GM12875 (cell line): ENCODE data around the gene PLCXD1.

Source experiments
- H3K4me3 ChIP-seq: one replicate; pipeline ENCODE4 v1.5.1; 2011; ENCODE audit warnings: low read depth, low read length, control low read depth
- CTCF ChIP-seq: IDR thresholded peaks from 2 replicates; pipeline ENCODE4 v1.5.1; 2011; ENCODE audit warnings: low read depth, mild to moderate bottlenecking, control low read depth, inconsistent platforms, low read length, moderate library complexity, borderline replicate concordance; ENCODE audit not compliant: insufficient read depth

PLCXD1 gene

GRCh38 chrX:346034-346813 lies 65.0 kb downstream of the PLCXD1 start:
- no peak overlapping the region for H3K4me3 ChIP-seq
- no peak for TF ChIP-seq CTCF

GRCh38 chrX:347351-348117 lies 66.4 kb downstream of the PLCXD1 start:
- no peak for TF ChIP-seq CTCF

GRCh38 chrX:348461-349117 lies 67.4 kb downstream of the PLCXD1 start:
- no peak for TF ChIP-seq CTCF

More at GRCh38 chrX:347351-348117, 66.4 kb downstream of the PLCXD1 start:
- H3K4me3 ChIP-seq = no peak overlapping the region

GRCh38 chrX:349196-349595 lies 68.0 kb downstream of the PLCXD1 start:
- no peak overlapping the region for H3K4me3 ChIP-seq
- no peak for TF ChIP-seq CTCF

More at GRCh38 chrX:348461-349117, 67.4 kb downstream of the PLCXD1 start:
- H3K4me3 ChIP-seq = no peak overlapping the region

DNA sequence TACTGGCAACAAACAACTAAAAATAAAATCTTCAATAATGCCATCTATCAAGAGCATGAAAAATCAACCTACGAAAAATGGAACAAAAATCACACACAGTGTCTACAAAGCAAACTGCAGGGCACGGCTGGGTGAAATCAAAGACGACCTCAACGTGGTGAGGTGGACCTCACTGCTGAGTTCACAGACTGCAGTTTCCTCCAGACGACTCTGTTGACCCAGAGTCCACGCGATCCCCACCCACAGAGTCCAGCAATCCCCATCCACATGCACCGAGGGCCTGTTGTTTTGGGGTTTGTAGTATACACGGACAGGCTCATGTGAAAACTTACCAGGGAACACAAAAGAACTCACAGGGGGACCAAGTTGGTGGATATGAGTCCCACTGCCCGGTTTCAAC lies 68.5 kb downstream of the PLCXD1 start:
- TF ChIP-seq CTCF = no peak
- H3K4me3 ChIP-seq = no peak overlapping the region

GRCh38 chrX:350148-350533 lies 69.0 kb downstream of the PLCXD1 start:
- H3K4me3 ChIP-seq = no peak overlapping the region
- TF ChIP-seq CTCF = no peak
